CD4-positive, alpha-beta memory T cell (primary cell): ENCODE data around the gene SCO1. TPM values are rescaled to one million over a fixed set of nuclear protein-coding genes. Genes with fewer than 3 reads are reported as not detected.
A peak's percentile ranks its signal among the peaks of the same experiment; 100 is the strongest.

ENCODE experiments used
- CTCF ChIA-PET: fragments of 350-600 bp; sonication (Branson Sonifier 250); formaldehyde crosslinking; loops from one replicate; lab custom pipeline; 2021; ENCODE audit warnings: inconsistent platforms; ENCODE audit not compliant: partially characterized antibody; lab: Charles Lee
- POLR2A ChIA-PET: fragments of 350-600 bp; sonication (Branson Sonifier 250); formaldehyde crosslinking; loops from one replicate; lab custom pipeline; 2021; ENCODE audit not compliant: partially characterized antibody; lab: Charles Lee
- DNase-seq, 5 donors: peaks; one replicate each; pipeline versions ENCODE4 v3.0.0 to v3.0.0-alpha.2; 2020 to 2022; ENCODE audit warnings: mixed read lengths in 1 of 5
- H3K27ac ChIP-seq: one replicate; pipeline ENCODE4 v1.7.0; 2013; ENCODE audit warnings: low read depth, low read length
- H3K27me3 ChIP-seq: 2 replicates; pipeline ENCODE4 v1.7.0; 2013; ENCODE audit warnings: mild to moderate bottlenecking, low read length, moderate library complexity; ENCODE audit not compliant: insufficient read depth
- H3K36me3 ChIP-seq: 2 replicates; pipeline ENCODE4 v1.7.0; 2013; ENCODE audit warnings: mild to moderate bottlenecking, low read length, moderate library complexity; ENCODE audit not compliant: insufficient read depth
- H3K4me1 ChIP-seq: 2 replicates; pipeline ENCODE4 v1.7.0; 2013; ENCODE audit warnings: mild to moderate bottlenecking, low read length, moderate library complexity; ENCODE audit not compliant: insufficient read depth
- H3K4me3 ChIP-seq, 2 donors: one replicate each; pipeline ENCODE4 v1.7.0; 2013; ENCODE audit warnings: low read length in 2 of 2, mild to moderate bottlenecking in 1 of 2
- H3K9me3 ChIP-seq, 2 donors: one replicate each; pipeline ENCODE4 v1.7.0; 2013; ENCODE audit warnings: low read length in 2 of 2, control low read depth in 1 of 2; ENCODE audit not compliant: control insufficient read depth in 1 of 2
- H3K27ac Mint-ChIP-seq, 7 donors: one replicate each; pipeline ENCODE4 v1.8.0; 2020 to 2021; ENCODE audit warnings: mixed read lengths in 7 of 7, mild to moderate bottlenecking in 6 of 7, inconsistent platforms in 3 of 7, moderate library complexity in 3 of 7
- H3K27me3 Mint-ChIP-seq, 2 donors: one replicate each; pipeline ENCODE4 v1.8.0; 2020 to 2021; ENCODE audit warnings: mixed read lengths in 2 of 2
- H3K36me3 Mint-ChIP-seq, 2 donors: one replicate each; pipeline ENCODE4 v1.8.0; 2020 to 2021; ENCODE audit warnings: mixed read lengths in 2 of 2, inconsistent platforms in 1 of 2, mild to moderate bottlenecking in 1 of 2
- H3K4me1 Mint-ChIP-seq, 4 donors: one replicate each; pipeline ENCODE4 v1.8.0; 2020 to 2021; ENCODE audit warnings: mixed read lengths in 4 of 4, mild to moderate bottlenecking in 1 of 4
- H3K4me3 Mint-ChIP-seq, 8 donors: one replicate each; pipeline ENCODE4 v1.8.0; 2020 to 2021; ENCODE audit warnings: mixed read lengths in 8 of 8, mild to moderate bottlenecking in 7 of 8, moderate library complexity in 6 of 8, inconsistent platforms in 3 of 8
- H3K9me3 Mint-ChIP-seq, 8 donors: one replicate each; pipeline ENCODE4 v1.8.0; 2020 to 2021; ENCODE audit warnings: mixed read lengths in 8 of 8, mild to moderate bottlenecking in 5 of 8, inconsistent platforms in 3 of 8, moderate library complexity in 1 of 8
- intact Hi-C: fragments of 100-400 bp; cut with micrococcal nuclease; formaldehyde crosslinking; loops from one replicate; pipeline ENCODE4 v1.15.1; 2023
- polyA plus RNA-seq, 2 donors: library from polyadenylated mRNA; unstranded; fragments of 300-500 nt; fragmentation: Illumina TruSeq; gene quantifications; one replicate each; pipeline ENCODE4 v1.2.3, GENCODE V29; 2021
- total RNA-seq, 2 experiments: library from RNA; stranded (reverse); gene quantifications; one replicate each; pipeline ENCODE4 v1.2.3, GENCODE V29; 2021

The SCO1 gene
- total and polyA plus RNA-seq, 4 experiments from 2014 or later: 12.9 to 26.1 (median 23.1) TPM

- Histone ChIP-seq H3K4me3 (no peak overlapping the region), H3K4me1 (no peaks in the 10 kb centered on the region), H3K27me3 (no peaks in the 10 kb centered on the region), H3K27ac (no peak overlapping the region), H3K36me3 (no peaks in the 10 kb centered on the region), H3K9me3 (no peaks in the 10 kb centered on the region)
- H3K4me3 Mint-ChIP-seq: no peak overlapping the region
- H3K4me1 Mint-ChIP-seq: peaks cover 0 to 4% (median 0%) of the 10 kb centered on the region in 4 donors
- DNase-seq: no peak
- peaks cover 3 to 6% of the 10 kb centered on the region in 2 donors for H3K27me3 Mint-ChIP-seq
- POLR2A ChIA-PET: no interaction called here
- intact Hi-C loops: no loop called here
- CTCF ChIA-PET: interaction anchor here (0.9 to 11.8 kb wide), 3 partner anchors 8 to 22 kb away, joined by 3 to 185 read pairs (median 94); no protein-coding TSS in a partner anchor
- no peaks in the 10 kb centered on the region for H3K9me3 Mint-ChIP-seq
- H3K27ac Mint-ChIP-seq: peak overlapping the region in 1 of 7 donors; percentile 14
- no peaks in the 10 kb centered on the region for H3K36me3 Mint-ChIP-seq
Measured at GRCh38 chr17:10622617-10623485, 74.5 kb downstream of the SCO1 start.

Other genes starting within 250 kb of the SCO1 start
- gene MYH4, start 228.0 kb downstream of the SCO1 start, total RNA-seq: not detected
- gene MYH4, start 228.0 kb downstream of the SCO1 start, polyA plus RNA-seq: not detected
- not detected for gene MYH1, start 179.0 kb downstream of the SCO1 start, total RNA-seq
- gene MYH1, start 179.0 kb downstream of the SCO1 start, polyA plus RNA-seq: not detected
- not detected for gene MYH2, start 147.9 kb downstream of the SCO1 start, total RNA-seq
- not detected for gene MYH2, start 147.9 kb downstream of the SCO1 start, polyA plus RNA-seq
- 10 to 100 TPM in 1 of 2 experiments, 1 to 10 TPM in 1; 8.6 to 11.5 TPM for gene MYH3, start 40.2 kb downstream of the SCO1 start, total RNA-seq
- under 1 TPM in 1 of 2 donors, not detected in 1; 0.47 TPM for gene MYH3, start 40.2 kb downstream of the SCO1 start, polyA plus RNA-seq
- 10 to 100 TPM; 45.5 to 46.7 TPM for gene ADPRM, start 61 bp upstream of the SCO1 start, total RNA-seq
- gene ADPRM, start 61 bp upstream of the SCO1 start, polyA plus RNA-seq: 10 to 100 TPM; 50.0 to 55.0 TPM
- gene TMEM220, start 32.5 kb upstream of the SCO1 start, total RNA-seq: 1 to 10 TPM; 1.8 to 3.0 TPM
- 1 to 10 TPM; 2.8 to 3.5 TPM for gene TMEM220, start 32.5 kb upstream of the SCO1 start, polyA plus RNA-seq
- gene TMEM238L, start 106.6 kb upstream of the SCO1 start, total RNA-seq: not detected
- gene TMEM238L, start 106.6 kb upstream of the SCO1 start, polyA plus RNA-seq: not detected
- not detected for gene PIRT, start 140.6 kb upstream of the SCO1 start, total RNA-seq
- gene PIRT, start 140.6 kb upstream of the SCO1 start, polyA plus RNA-seq: not detected